Embryonic facial prominence (tissue), 1 donor: ENCODE results near the gene ZFAND2B.

Experiments
- DNase-seq: peaks from one replicate; pipeline ENCODE4 v3.0.0-alpha.2; 2016; ENCODE audit errors: extremely low spot score

The ZFAND2B gene

GRCh38 chr2:219204425-219205164 is 2.0 kb upstream of the ZFAND2B start:
- DNase-seq, result no peak

GRCh38 chr2:219205165-219205538 is 1.4 kb upstream of the ZFAND2B start:
- DNase-seq, result no peak

GRCh38 chr2:219205981-219206327 is 628 bp upstream of the ZFAND2B start:
- DNase-seq, result no peak

- DNase-seq, result no peak
These were observed 727 bp downstream of the ZFAND2B start for GRCh38 chr2:219207134-219207883.

- DNase-seq, result no peak
These were observed 1.5 kb downstream of the ZFAND2B start for GRCh38 chr2:219207884-219208740.

GRCh38 chr2:219209236-219210195 is 2.9 kb downstream of the ZFAND2B start:
- DNase-seq, result no peak

- no peak for DNase-seq
These were observed 3.8 kb downstream of the ZFAND2B start for GRCh38 chr2:219210196-219210885.

GRCh38 chr2:219210886-219211362 is 4.3 kb downstream of the ZFAND2B start:
- DNase-seq, result no peak

GRCh38 chr2:219213026-219213415 is 6.4 kb downstream of the ZFAND2B start:
- no peak for DNase-seq

GRCh38 chr2:219213486-219214071 is 7.0 kb downstream of the ZFAND2B start:
- DNase-seq, result no peak

- no peak for DNase-seq
These were observed 7.6 kb downstream of the ZFAND2B start for GRCh38 chr2:219214141-219214540.

GRCh38 chr2:219214786-219215185 is 8.2 kb downstream of the ZFAND2B start:
- no peak for DNase-seq

GRCh38 chr2:219215871-219216534 is 9.4 kb downstream of the ZFAND2B start:
- no peak for DNase-seq

- no peak for DNase-seq
These were observed 9.9 kb downstream of the ZFAND2B start for GRCh38 chr2:219216535-219216915.

GRCh38 chr2:219218217-219218731 is 11.7 kb downstream of the ZFAND2B start:
- no peak for DNase-seq

GRCh38 chr2:219218732-219219701 is 12.4 kb downstream of the ZFAND2B start, which contains the start of gene ABCB6:
Gene ABCB6 (minus strand): TSS chr2:219218958. CDS start chr2:219218673, 285 bp downstream.
- DNase-seq, result peak; percentile 91

GRCh38 chr2:219219784-219220532 is 13.4 kb downstream of the ZFAND2B start:
- no peak for DNase-seq
